ENCODE results near the gene TBX1. TPM values are rescaled to one million over a fixed set of nuclear protein-coding genes. Genes with fewer than 3 reads are reported as not detected.
A peak's percentile ranks its signal among the peaks of the same experiment; 100 is the strongest.

The TBX1 gene
- total and polyA plus RNA-seq, 10 of the 15 experiments (the other 5 are each of a cell fraction or from before 2014, with no cell fraction given), result not detected

GRCh38 chr22:19717691-19718455 lies 42.7 kb upstream of the TBX1 start (continued):
- peak; percentile 67 to 90 (median 89) for TF ChIP-seq CTCF (IDR thresholded peaks at IDR 0.05 in 2 of 3, conservative IDR thresholded peaks at IDR 0.05 in 1 of 3; ENCODE audit: control insufficient read depth in 2 of 3, extremely low read depth in 1 of 3, insufficient read depth in 1 of 3, low read depth in 3 of 3, low read length in 3 of 3)
- no peak for TF ChIP-seq EZH2 (IDR thresholded peaks at IDR 0.05; ENCODE audit: borderline replicate concordance, control insufficient read depth, low read depth, low read length)
- no peak for TF ChIP-seq PAX5 (IDR thresholded peaks at IDR 0.05; ENCODE audit: borderline replicate concordance, low read depth, low read length)
- TF ChIP-seq RB1 (IDR thresholded peaks at IDR 0.05; ENCODE audit: borderline replicate concordance), result peak; percentile 85; the same call in 1 of the 2 replicates
- TF ChIP-seq, protein P1, sequence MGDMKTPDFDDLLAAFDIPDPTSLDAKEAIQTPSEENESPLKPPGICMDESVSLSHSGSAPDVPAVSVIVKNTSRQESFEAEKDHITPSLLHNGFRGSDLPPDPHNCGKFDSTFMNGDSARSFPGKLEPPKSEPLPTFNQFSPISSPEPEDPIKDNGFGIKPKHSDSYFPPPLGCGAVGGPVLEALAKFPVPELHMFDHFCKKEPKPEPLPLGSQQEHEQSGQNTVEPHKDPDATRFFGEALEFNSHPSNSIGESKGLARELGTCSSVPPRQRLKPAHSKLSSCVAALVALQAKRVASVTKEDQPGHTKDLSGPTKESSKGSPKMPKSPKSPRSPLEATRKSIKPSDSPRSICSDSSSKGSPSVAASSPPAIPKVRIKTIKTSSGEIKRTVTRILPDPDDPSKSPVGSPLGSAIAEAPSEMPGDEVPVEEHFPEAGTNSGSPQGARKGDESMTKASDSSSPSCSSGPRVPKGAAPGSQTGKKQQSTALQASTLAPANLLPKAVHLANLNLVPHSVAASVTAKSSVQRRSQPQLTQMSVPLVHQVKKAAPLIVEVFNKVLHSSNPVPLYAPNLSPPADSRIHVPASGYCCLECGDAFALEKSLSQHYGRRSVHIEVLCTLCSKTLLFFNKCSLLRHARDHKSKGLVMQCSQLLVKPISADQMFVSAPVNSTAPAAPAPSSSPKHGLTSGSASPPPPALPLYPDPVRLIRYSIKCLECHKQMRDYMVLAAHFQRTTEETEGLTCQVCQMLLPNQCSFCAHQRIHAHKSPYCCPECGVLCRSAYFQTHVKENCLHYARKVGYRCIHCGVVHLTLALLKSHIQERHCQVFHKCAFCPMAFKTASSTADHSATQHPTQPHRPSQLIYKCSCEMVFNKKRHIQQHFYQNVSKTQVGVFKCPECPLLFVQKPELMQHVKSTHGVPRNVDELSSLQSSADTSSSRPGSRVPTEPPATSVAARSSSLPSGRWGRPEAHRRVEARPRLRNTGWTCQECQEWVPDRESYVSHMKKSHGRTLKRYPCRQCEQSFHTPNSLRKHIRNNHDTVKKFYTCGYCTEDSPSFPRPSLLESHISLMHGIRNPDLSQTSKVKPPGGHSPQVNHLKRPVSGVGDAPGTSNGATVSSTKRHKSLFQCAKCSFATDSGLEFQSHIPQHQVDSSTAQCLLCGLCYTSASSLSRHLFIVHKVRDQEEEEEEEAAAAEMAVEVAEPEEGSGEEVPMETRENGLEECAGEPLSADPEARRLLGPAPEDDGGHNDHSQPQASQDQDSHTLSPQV (IDR thresholded peaks at IDR 0.05), result 0 out of 2 replicates have a peak, but pooled peaks have one; percentile 25
- TF ChIP-seq SMC3 (IDR thresholded peaks at IDR 0.05; ENCODE audit: borderline replicate concordance, low read length), result peak; percentile 42; the same call in 1 of the 2 replicates
- TF ChIP-seq, protein P2, sequence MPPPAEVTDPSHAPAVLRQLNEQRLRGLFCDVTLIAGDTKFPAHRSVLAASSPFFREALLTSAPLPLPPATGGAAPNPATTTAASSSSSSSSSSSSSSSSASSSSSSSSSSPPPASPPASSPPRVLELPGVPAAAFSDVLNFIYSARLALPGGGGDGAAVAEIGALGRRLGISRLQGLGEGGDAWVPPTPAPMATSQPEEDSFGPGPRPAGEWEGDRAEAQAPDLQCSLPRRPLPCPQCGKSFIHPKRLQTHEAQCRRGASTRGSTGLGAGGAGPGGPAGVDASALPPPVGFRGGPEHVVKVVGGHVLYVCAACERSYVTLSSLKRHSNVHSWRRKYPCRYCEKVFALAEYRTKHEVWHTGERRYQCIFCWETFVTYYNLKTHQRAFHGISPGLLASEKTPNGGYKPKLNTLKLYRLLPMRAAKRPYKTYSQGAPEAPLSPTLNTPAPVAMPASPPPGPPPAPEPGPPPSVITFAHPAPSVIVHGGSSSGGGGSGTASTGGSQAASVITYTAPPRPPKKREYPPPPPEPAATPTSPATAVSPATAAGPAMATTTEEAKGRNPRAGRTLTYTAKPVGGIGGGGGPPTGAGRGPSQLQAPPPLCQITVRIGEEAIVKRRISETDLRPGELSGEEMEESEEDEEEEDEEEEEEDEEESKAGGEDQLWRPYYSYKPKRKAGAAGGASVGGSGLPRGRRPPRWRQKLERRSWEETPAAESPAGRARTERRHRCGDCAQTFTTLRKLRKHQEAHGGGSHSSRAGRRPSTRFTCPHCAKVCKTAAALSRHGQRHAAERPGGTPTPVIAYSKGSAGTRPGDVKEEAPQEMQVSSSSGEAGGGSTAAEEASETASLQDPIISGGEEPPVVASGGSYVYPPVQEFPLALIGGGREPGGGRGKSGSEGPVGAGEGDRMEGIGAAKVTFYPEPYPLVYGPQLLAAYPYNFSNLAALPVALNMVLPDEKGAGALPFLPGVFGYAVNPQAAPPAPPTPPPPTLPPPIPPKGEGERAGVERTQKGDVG (CRISPR knock-in tag; IDR thresholded peaks at IDR 0.05), result no peak
- TF ChIP-seq ZBTB33 (IDR thresholded peaks at IDR 0.05), result 0 out of 2 replicates have a peak, but pooled peaks have one; percentile 30
- TF ChIP-seq IKZF1 (conservative IDR thresholded peaks at IDR 0.05), result peak; percentile 41; the same call in 1 of the 2 replicates
